Measurements from ENCODE around the gene FHIT. TPM values are rescaled to one million over a fixed set of nuclear protein-coding genes. Genes with fewer than 3 reads are reported as not detected.

The FHIT gene
- total and polyA plus RNA-seq, 2 of the 4 experiments (the other 2 are of a cell fraction) = 0.07 TPM; not detected in 1

GRCh38 chr3:59775761-59776325 lies 1475.4 kb downstream of the FHIT start:
- H3K4me2 ChIP-seq (ENCODE audit: low read depth, low read length) = no peak overlapping the region
- 86% methylated on average over 2 of the region's 7 CpGs; no CpG with 5 or more reads in 1 of the 2 experiments for WGBS, 2 experiments (ENCODE audit: extremely low coverage in 2 of 2, insufficient read length in 1 of 2)
- H2BK20ac ChIP-seq (ENCODE audit: low read depth, low read length) = peak overlapping the region; percentile 73
- peak overlapping the region in 1 of 2 experiments; percentile 38; a peak in 1 of 4 replicates for H4K8ac ChIP-seq (ENCODE audit: low read depth in 2 of 2, low read length in 2 of 2)
- no peak for DNase-seq
- dilution Hi-C loops (cut with HindIII; ENCODE audit: low sequenced_read_pairs, unreplicated experiment) = no loop called here
- peaks cover 15% of the 10 kb centered on the region for H3K4me1 ChIP-seq (ENCODE audit: control insufficient read depth, insufficient read depth, low read length)
- H4K91ac ChIP-seq (ENCODE audit: insufficient read depth, low read depth, low read length) = peak overlapping the region; percentile 53
- no peak overlapping the region for H3K9ac ChIP-seq (ENCODE audit: low read depth, low read length)
- BruUV-seq (replicated peaks) = no TSS peak
- no peaks in the 10 kb centered on the region for H4K20me1 ChIP-seq (ENCODE audit: insufficient read depth, low read length)
- TF ChIP-seq CHD1 (IDR thresholded peaks at IDR 0.05; ENCODE audit: low read depth, low read length) = no peak
- TF ChIP-seq RCOR1 (IDR thresholded peaks at IDR 0.05; ENCODE audit: insufficient replicate concordance, low read length) = no peak
- TF ChIP-seq POLR2A (IDR thresholded peaks at IDR 0.05; ENCODE audit: low read depth, low read length) = no peak
- no peaks in the 10 kb centered on the region for H3K79me1 ChIP-seq (ENCODE audit: low read depth in 1 of 2, low read length in 2 of 2)
- no peak overlapping the region for H4K5ac ChIP-seq (ENCODE audit: low read depth, low read length)
- no peak overlapping the region for H2AFZ ChIP-seq (replicated peaks; ENCODE audit: low read length, poor library complexity)
- H3K9me3 ChIP-seq (ENCODE audit: control insufficient read depth, insufficient read depth, low read length) = no peaks in the 10 kb centered on the region
- no peak overlapping the region for H3K23ac ChIP-seq (ENCODE audit: low read depth, low read length)
- no peak for ATAC-seq (ENCODE audit: low read depth)
- H3K56ac ChIP-seq (ENCODE audit: extremely low read depth, insufficient read depth, low read length) = no peak overlapping the region
- no peak overlapping the region for H3K27ac ChIP-seq (ENCODE audit: insufficient read depth, low read length)
- ChIA-PET POLR2A (ENCODE audit: unreplicated experiment) (no interaction called here), CTCF (interaction anchor here (0.7 kb wide), 1 partner anchor 116 kb away, joined by 3 read pairs; no protein-coding TSS in a partner anchor)
- H2BK15ac ChIP-seq (ENCODE audit: low read depth, low read length) = peak overlapping the region; percentile 45; the same call in 2 of the 3 replicates
- peak overlapping the region; percentile 78 for H3K4ac ChIP-seq (ENCODE audit: low read depth, low read length)
- H3K9me1 ChIP-seq (ENCODE audit: insufficient read depth, low read length) = peaks cover 23% of the 10 kb centered on the region
- H3K36me3 ChIP-seq (ENCODE audit: control insufficient read depth, insufficient read depth, low read length) = no peaks in the 10 kb centered on the region
- intact Hi-C loops (cut with micrococcal nuclease) = loop anchor here (10.0 kb wide), 2 partner anchors 141 to 351 kb away; no protein-coding TSS in a partner anchor
- peak overlapping the region; percentile 53 for H3K14ac ChIP-seq (replicated peaks; ENCODE audit: low read depth, low read length)
- H2AK9ac ChIP-seq (replicated peaks; ENCODE audit: low read depth, low read length, poor library complexity) = no peak overlapping the region
- H3K4me3 ChIP-seq (ENCODE audit: insufficient read depth, low read depth, low read length) = no peak overlapping the region
- peak overlapping the region; percentile 49 for H2AK5ac ChIP-seq (ENCODE audit: low read depth, low read length)
- H3K18ac ChIP-seq (ENCODE audit: low read depth, low read length) = peak overlapping the region; percentile 55
- H2BK5ac ChIP-seq (ENCODE audit: low read depth, low read length, poor library complexity, severe bottlenecking) = peak overlapping the region; percentile 60
- no peaks in the 10 kb centered on the region for H3K27me3 ChIP-seq (ENCODE audit: control insufficient read depth, insufficient read depth, low read length)
- in situ Hi-C loops (cut with MboI; ENCODE audit: low sequenced_read_pairs) = no loop called here
- peak overlapping the region; percentile 94 for H2BK120ac ChIP-seq (ENCODE audit: low read depth, low read length)
